Adrenal gland (tissue), 5 donors: ENCODE data around the gene VPS13D.

Source experiments
- CTCF ChIP-seq, 6 experiments: fragments of 450-650 bp in 4 of 6; fragments of 200-600 bp in 2 of 6; sonication (generic) in 1 of 6; IDR thresholded peaks; 1 replicate in 5 of 6; 2 replicates in 1 of 6; pipeline versions ENCODE4 v1.5.1 to v1.8.0; 2016 to 2021; ENCODE audit warnings: antibody characterized with exemption in 6 of 6, mild to moderate bottlenecking in 2 of 6, moderate library complexity in 1 of 6
- POLR2A ChIP-seq, 2 donors: fragments of 450-650 bp; IDR thresholded peaks; one replicate each; pipeline ENCODE4 v1.6.1; 2017; ENCODE audit warnings: antibody characterized with exemption in 2 of 2, mild to moderate bottlenecking in 2 of 2, moderate library complexity in 1 of 2
- donor health status: DM: no; HTN: no; CAD: no.

- no peak for TF ChIP-seq CTCF (IDR thresholded peaks at IDR 0.05)
- TF ChIP-seq POLR2A (IDR thresholded peaks at IDR 0.05): no peak
These were observed 80.2 kb downstream of the VPS13D start for GRCh38 chr1:12309783-12310742.
